Tibial nerve (tissue), 4 donors: ENCODE results near the gene EP400. TPM values are rescaled to one million over a fixed set of nuclear protein-coding genes. Genes with fewer than 3 reads are reported as not detected.

Experiments used
- DNase-seq, 2 donors: peaks; one replicate each; pipeline ENCODE4 v3.0.0-alpha.2; 2019; ENCODE audit warnings: low spot score in 2 of 2
- H3K27ac ChIP-seq, 4 donors: fragments of 200-600 bp; sonication (generic) in 3 of 4; one replicate each; pipeline ENCODE4 v1.5.1; 2017 to 2019; ENCODE audit warnings: mild to moderate bottlenecking in 1 of 4
- H3K27me3 ChIP-seq, 2 donors: fragments of 200-600 bp; sonication (generic) in 1 of 2; one replicate each; pipeline versions ENCODE4 v1.5.1 to v1.6.0; 2017 to 2019
- H3K36me3 ChIP-seq, 3 donors: fragments of 200-600 bp; sonication (generic); one replicate each; pipeline ENCODE4 v1.5.1; 2018 to 2019
- H3K4me1 ChIP-seq, 4 donors: fragments of 200-600 bp; sonication (generic) in 3 of 4; one replicate each; pipeline ENCODE4 v1.5.1; 2017 to 2019
- H3K4me3 ChIP-seq, 4 donors: fragments of 200-600 bp; sonication (generic) in 3 of 4; one replicate each; pipeline ENCODE4 v1.5.1; 2017 to 2019; ENCODE audit warnings: mild to moderate bottlenecking in 1 of 4, moderate library complexity in 1 of 4
- H3K9me3 ChIP-seq, 4 donors: fragments of 200-600 bp; sonication (generic) in 3 of 4; one replicate each; pipeline ENCODE4 v1.5.1; 2017 to 2019
- CTCF ChIP-seq, 5 experiments: fragments of 200-600 bp in 3 of 5; fragments of 450-650 bp in 2 of 5; sonication (generic) in 3 of 5; IDR thresholded peaks; one replicate each; pipeline ENCODE4 v1.5.1; 2016 to 2019; ENCODE audit warnings: antibody characterized with exemption in 5 of 5, mild to moderate bottlenecking in 3 of 5, moderate library complexity in 2 of 5
- EP300 ChIP-seq, 2 donors: sonication (generic); formaldehyde crosslinking; IDR thresholded peaks; one replicate each; pipeline ENCODE4 v1.6.1; 2017; ENCODE audit warnings: antibody characterized with exemption in 2 of 2, mild to moderate bottlenecking in 1 of 2
- POLR2A ChIP-seq, 2 donors: fragments of 450-650 bp; IDR thresholded peaks; one replicate each; pipeline ENCODE4 v1.6.1; 2017; ENCODE audit warnings: antibody characterized with exemption in 2 of 2, mild to moderate bottlenecking in 2 of 2, moderate library complexity in 2 of 2
- WGBS, 2 donors: methylation state at CpG; one replicate each; pipeline ENCODE4 v1.1.5; 2018; 5-methylcytosine and 5-hydroxymethylcytosine counted together
- total RNA-seq, 4 donors: library from RNA; depleted of rRNA; stranded (reverse); fragments of >200 nt; gene quantifications; one replicate each; pipeline ENCODE4 v1.1.0, GENCODE V29; 2016

The EP400 gene
- total RNA-seq, 4 donors from 2014 or later = 27.8 to 41.4 (median 32.2) TPM

GRCh38 chr12:132110677-132111076, 160.9 kb downstream of the EP400 start:
- Histone ChIP-seq H3K4me3 (no peak overlapping the region), H3K9me3 (no peaks in the 10 kb centered on the region), H3K27me3 (no peaks in the 10 kb centered on the region), H3K36me3 (peaks cover 0 to 86% (median 4%) of the 10 kb centered on the region in 3 donors), H3K27ac (no peak overlapping the region), H3K4me1 (no peaks in the 10 kb centered on the region)
- no peak for DNase-seq
- 64 to 98% methylated on average over 3 of the region's 3 CpGs for WGBS, 2 donors
- no peak for TF ChIP-seq CTCF (IDR thresholded peaks at IDR 0.05)
- no peak for TF ChIP-seq POLR2A (IDR thresholded peaks at IDR 0.05)
- TF ChIP-seq EP300 (IDR thresholded peaks at IDR 0.05) = no peak

- no peaks in the 10 kb centered on the region for H3K9me3 ChIP-seq
- 85 to 89% methylated on average over 16 to 19 of the region's 19 CpGs for WGBS, 2 donors
- H3K27me3 ChIP-seq = no peaks in the 10 kb centered on the region
- TF ChIP-seq EP300 (IDR thresholded peaks at IDR 0.05) = no peak
- TF ChIP-seq CTCF (IDR thresholded peaks at IDR 0.05) = no peak
- no peak for TF ChIP-seq POLR2A (IDR thresholded peaks at IDR 0.05)
- H3K36me3 ChIP-seq = peaks cover 0 to 87% (median 3%) of the 10 kb centered on the region in 3 donors
- no peak overlapping the region for H3K4me3 ChIP-seq
- H3K27ac ChIP-seq = no peak overlapping the region
- no peak for DNase-seq
- H3K4me1 ChIP-seq = no peaks in the 10 kb centered on the region
These were observed 162.0 kb downstream of the EP400 start for GRCh38 chr12:132111654-132112304.

GRCh38 chr12:132114667-132115066, 164.9 kb downstream of the EP400 start:
- Histone ChIP-seq H3K27me3 (no peaks in the 10 kb centered on the region), H3K4me1 (no peaks in the 10 kb centered on the region), H3K4me3 (no peak overlapping the region), H3K36me3 (peaks cover 0 to 92% (median 0%) of the 10 kb centered on the region in 3 donors), H3K9me3 (no peaks in the 10 kb centered on the region), H3K27ac (no peak overlapping the region)
- no peak for DNase-seq
- WGBS, 2 donors = 97 to 98% methylated on average over 6 of the region's 6 CpGs
- TF ChIP-seq POLR2A (IDR thresholded peaks at IDR 0.05) = no peak
- TF ChIP-seq EP300 (IDR thresholded peaks at IDR 0.05) = no peak
- TF ChIP-seq CTCF (IDR thresholded peaks at IDR 0.05) = no peak

GRCh38 chr12:132115500-132115899, 165.8 kb downstream of the EP400 start:
- Histone ChIP-seq H3K9me3 (no peaks in the 10 kb centered on the region), H3K4me1 (no peaks in the 10 kb centered on the region), H3K36me3 (peaks cover 0 to 92% (median 0%) of the 10 kb centered on the region in 3 donors), H3K4me3 (no peak overlapping the region), H3K27me3 (no peaks in the 10 kb centered on the region), H3K27ac (no peak overlapping the region)
- no peak for DNase-seq
- WGBS, 2 donors = 86 to 96% methylated on average over 9 of the region's 9 CpGs
- TF ChIP-seq POLR2A (IDR thresholded peaks at IDR 0.05) (no peak), CTCF (IDR thresholded peaks at IDR 0.05) (no peak), EP300 (IDR thresholded peaks at IDR 0.05) (no peak)

GRCh38 chr12:132116709-132117557, 167.2 kb downstream of the EP400 start:
- no peak overlapping the region for H3K4me3 ChIP-seq
- no peak overlapping the region for H3K27ac ChIP-seq
- no peaks in the 10 kb centered on the region for H3K9me3 ChIP-seq
- DNase-seq = no peak
- TF ChIP-seq CTCF (IDR thresholded peaks at IDR 0.05) (no peak), POLR2A (IDR thresholded peaks at IDR 0.05) (no peak)
- 96 to 97% methylated on average over 56 to 58 of the region's 58 CpGs for WGBS, 2 donors
- no peaks in the 10 kb centered on the region for H3K27me3 ChIP-seq
- H3K4me1 ChIP-seq = no peaks in the 10 kb centered on the region
- H3K36me3 ChIP-seq = peaks cover 0 to 92% (median 0%) of the 10 kb centered on the region in 3 donors
